ENCODE results near the gene HIC2.
"Not testable (repeated sequence)": the region's sequence is repeated elsewhere in the genome, so short reads cannot be mapped to it uniquely, and the experiment has no call there.

GRCh38 chr22:21417853-21418252 lies 682 bp downstream of the HIC2 start:
- TF ChIP-seq EZH2 (IDR thresholded peaks at IDR 0.05; ENCODE audit: low read length, unreplicated experiment); CTCF (conservative IDR thresholded peaks at IDR 0.05; ENCODE audit: low read depth, low read length): not testable (repeated sequence)
